K562 (cell line): ENCODE data around the gene SLC39A5. TPM values are rescaled to one million over a fixed set of nuclear protein-coding genes. Genes with fewer than 3 reads are reported as not detected.

Source experiments
- ATAC-seq: fragments of 200-7000 bp; cut with Tn5 transposase; 3 replicates; pipeline ENCODE4 v1.9.1; 2020; ENCODE audit warnings: moderate library complexity
- BruUV-seq: library from RNA; stranded (reverse); fragments of 400-500 nt; replicated peaks from 2 replicates; lab custom pipeline; 2021; lab: Mats Ljungman, UMichigan
- CTCF ChIA-PET: fragments of 300-600 bp; formaldehyde crosslinking; extraction: SDS; loops from one replicate; lab custom pipeline; 2021; ENCODE audit warnings: low intra/inter-chr PET ratio; lab: Yijun Ruan, JAX
- POLR2A ChIA-PET: fragments of 300-600, 350-650 bp; sonication (Branson Sonifier 250); formaldehyde crosslinking; extraction: SDS; loops from one replicate; lab custom pipeline; 2021; ENCODE audit warnings: antibody characterized with exemption, inconsistent platforms; lab: Yijun Ruan, JAX
- DNase-seq, 4 experiments: peaks; one replicate each; pipeline versions ENCODE4 v3.0.0 to v3.0.0-alpha.2; 2011 to 2018; ENCODE audit warnings: low spot score in 3 of 4, mixed read lengths in 3 of 4; ENCODE audit errors: extremely low read depth in 1 of 4
- FAIRE-seq: peaks from 2 replicates; lab custom pipeline; 2011; peaks lifted over from hg19 to GRCh38; lab: Jason Lieb, UNC
- H2AFZ ChIP-seq: 2 replicates; pipeline ENCODE4 v1.6.0; 2011; ENCODE audit warnings: low read depth, low read length, control low read depth, inconsistent platforms
- H3K27ac ChIP-seq: fragments of 200-600 bp; 3 replicates; pipeline ENCODE4 v1.8.0; 2011; ENCODE audit warnings: low read depth, mild to moderate bottlenecking, control low read depth, inconsistent platforms, low read length, moderate library complexity, mixed read lengths; ENCODE audit errors: extremely low read depth
- H3K27me3 ChIP-seq, 2 experiments: fragments of 300-600 bp in 1 of 2; 2 replicates in 1 of 2; 3 replicates in 1 of 2; pipeline versions ENCODE4 v1.6.0 to v1.8.0; 2011; ENCODE audit warnings: inconsistent platforms in 2 of 2, low read length in 2 of 2, mild to moderate bottlenecking in 1 of 2, mixed read lengths in 1 of 2, moderate library complexity in 1 of 2; ENCODE audit not compliant: control insufficient read depth in 2 of 2, insufficient read depth in 2 of 2
- H3K36me3 ChIP-seq: fragments of 300-600 bp; 3 replicates; pipeline ENCODE4 v1.8.0; 2011; ENCODE audit warnings: mild to moderate bottlenecking, low read length, inconsistent platforms; ENCODE audit not compliant: control insufficient read depth, insufficient read depth
- H3K4me1 ChIP-seq, 2 experiments: fragments of 200-600 bp in 1 of 2; replicated peaks in 1 of 2; 2 replicates in 1 of 2; 3 replicates in 1 of 2; pipeline versions ENCODE4 v1.5.1 to v1.8.0; 2011; ENCODE audit warnings: inconsistent platforms in 2 of 2, low read length in 2 of 2, mild to moderate bottlenecking in 1 of 2, mixed read lengths in 1 of 2, moderate library complexity in 1 of 2; ENCODE audit not compliant: control insufficient read depth in 2 of 2, insufficient read depth in 2 of 2
- H3K4me2 ChIP-seq: 2 replicates; pipeline ENCODE4 v1.6.1; 2011; ENCODE audit warnings: low read length, control low read depth, inconsistent platforms, mixed read lengths; ENCODE audit not compliant: insufficient read depth
- H3K4me3 ChIP-seq: fragments of 200-600 bp; sonication (generic), shearing (Covaris generic); 2 replicates; pipeline ENCODE4 v1.5.1; 2016; ENCODE audit warnings: control low read depth, inconsistent platforms
- H3K79me2 ChIP-seq: fragments of 200-600 bp; 3 replicates; pipeline ENCODE4 v1.8.0; 2011; ENCODE audit warnings: low read length, inconsistent platforms; ENCODE audit not compliant: control insufficient read depth, insufficient read depth
- H3K9ac ChIP-seq, 2 experiments: 2 replicates each; pipeline versions ENCODE4 v1.6.0 to v1.6.1; 2011; ENCODE audit warnings: low read depth in 2 of 2, low read length in 2 of 2, control low read depth in 1 of 2, inconsistent platforms in 1 of 2, mild to moderate bottlenecking in 1 of 2, mixed read lengths in 1 of 2; ENCODE audit not compliant: insufficient read depth in 1 of 2
- H3K9me1 ChIP-seq: one replicate; pipeline ENCODE4 v1.6.0; 2011; ENCODE audit warnings: inconsistent platforms, mild to moderate bottlenecking, low read length, moderate library complexity; ENCODE audit not compliant: control insufficient read depth, insufficient read depth
- H3K9me3 ChIP-seq: replicated peaks from 2 replicates; pipeline ENCODE4 v1.5.1; 2011; ENCODE audit warnings: low read depth, low read length, inconsistent platforms; ENCODE audit not compliant: control insufficient read depth, insufficient read depth
- H4K20me1 ChIP-seq: replicated peaks from 2 replicates; pipeline ENCODE4 v1.6.1; 2011; ENCODE audit warnings: low read length, inconsistent platforms, mixed read lengths; ENCODE audit not compliant: control insufficient read depth, insufficient read depth
- ARID1B ChIP-seq: fragments of 450-650 bp; IDR thresholded peaks from 2 replicates; pipeline ENCODE4 v1.6.1; 2016; ENCODE audit warnings: antibody characterized with exemption, mild to moderate bottlenecking, inconsistent platforms
- CBFA2T2 ChIP-seq: fragments of 450-650 bp; conservative IDR thresholded peaks from 2 replicates; pipeline ENCODE4 v1.6.1; 2017; ENCODE audit warnings: mild to moderate bottlenecking
- CBX3 ChIP-seq, 2 experiments: IDR thresholded peaks; 1 replicate in 1 of 2; 2 replicates in 1 of 2; pipeline ENCODE4 v1.6.1; 2012; ENCODE audit warnings: inconsistent platforms in 2 of 2, low read length in 2 of 2, borderline replicate concordance in 1 of 2, control low read depth in 1 of 2
- CSDE1 ChIP-seq, 2 experiments: fragments of 450-650 bp; IDR thresholded peaks; 2 replicates each; pipeline ENCODE4 v1.6.1; 2016; ENCODE audit warnings: mild to moderate bottlenecking in 1 of 2
- EHMT2 ChIP-seq: fragments of 450-650 bp; IDR thresholded peaks from 2 replicates; pipeline ENCODE4 v1.6.1; 2018; ENCODE audit warnings: antibody characterized with exemption
- EP300 ChIP-seq: IDR thresholded peaks from 2 replicates; pipeline ENCODE4 v1.6.1; 2012; ENCODE audit warnings: low read length, improper control_type of control experiment
- FOXK2 ChIP-seq, 2 experiments: fragments of 450-650 bp; IDR thresholded peaks in 1 of 2; conservative IDR thresholded peaks in 1 of 2; 2 replicates each; pipeline ENCODE4 v1.6.1; 2016; ENCODE audit warnings: low read depth in 2 of 2, mild to moderate bottlenecking in 1 of 2
- KDM2B ChIP-seq: fragments of 250-450 bp; sonication (Bioruptor Pico); IDR thresholded peaks from 2 replicates; pipeline ENCODE4 v1.8.0; 2021; ENCODE audit warnings: mild to moderate bottlenecking, moderate library complexity
- MCM5 ChIP-seq: fragments of 450-650 bp; IDR thresholded peaks from 2 replicates; pipeline ENCODE4 v1.6.1; 2016; ENCODE audit warnings: low read depth
- MLLT1 ChIP-seq, 2 experiments: fragments of 450-650 bp; IDR thresholded peaks; 2 replicates each; pipeline ENCODE4 v1.6.1; 2016
- PHB2 ChIP-seq: fragments of 450-650 bp; IDR thresholded peaks from 2 replicates; pipeline ENCODE4 v1.6.1; 2017; ENCODE audit warnings: low read depth
- RBM34 ChIP-seq: fragments of 200-400 bp; formaldehyde crosslinking; IDR thresholded peaks from 2 replicates; pipeline ENCODE4 v1.6.1; 2018; ENCODE audit warnings: low read length, borderline replicate concordance; ENCODE audit not compliant: insufficient read depth
- SIN3B ChIP-seq: fragments of 450-650 bp; IDR thresholded peaks from 2 replicates; pipeline ENCODE4 v1.6.1; 2017; ENCODE audit warnings: low read depth, mild to moderate bottlenecking, moderate library complexity
- TBP ChIP-seq: optimal IDR thresholded peaks from 2 replicates; pipeline ENCODE3; 2011; ENCODE audit warnings: low read depth, low read length, improper control_type of control experiment
- ZBTB12 ChIP-seq: fragments of 250-450 bp; sonication (Bioruptor Pico); IDR thresholded peaks from 2 replicates; pipeline ENCODE4 v1.4.0; 2020
- ZC3H4 ChIP-seq: sonication (generic); formaldehyde crosslinking; IDR thresholded peaks from 2 replicates; pipeline ENCODE4 v1.9.0; 2021; ENCODE audit warnings: missing genetic modification reagents, borderline replicate concordance
- ZFP30 ChIP-seq: fragments of 250-450 bp; sonication (Bioruptor Pico); IDR thresholded peaks from 2 replicates; pipeline ENCODE4 v1.8.0; 2022; ENCODE audit warnings: moderate library complexity, mild to moderate bottlenecking, inconsistent platforms, borderline replicate concordance
- ZNF41 ChIP-seq: fragments of 250-450 bp; sonication (Bioruptor Pico); conservative IDR thresholded peaks from 2 replicates; pipeline ENCODE4 v1.4.0; 2020; ENCODE audit warnings: mild to moderate bottlenecking
- ZNF583 ChIP-seq: fragments of 250-450 bp; sonication (Bioruptor Pico); IDR thresholded peaks from 2 replicates; pipeline ENCODE4 v1.4.0; 2020
- ZNF668 ChIP-seq: fragments of 250-450 bp; sonication (Bioruptor Pico); IDR thresholded peaks from 2 replicates; pipeline ENCODE4 v1.8.0; 2022; ENCODE audit warnings: mild to moderate bottlenecking, inconsistent platforms
- ZNF75A ChIP-seq: fragments of 450-650 bp; formaldehyde crosslinking; IDR thresholded peaks from 2 replicates; pipeline ENCODE4 v1.4.0; 2020; ENCODE audit warnings: mild to moderate bottlenecking
- ZNF766 ChIP-seq: fragments of 200-800 bp; sonication (Bioruptor generic); conservative IDR thresholded peaks from 2 replicates; pipeline ENCODE4 v1.6.1; 2016; ENCODE audit warnings: missing genetic modification characterization, missing compliant biosample characterization
- WGBS: fragments of 100-300 bp; shearing (Covaris generic); methylation state at CpG from one replicate; pipeline ENCODE4 v1.1.6; 2016; ENCODE audit warnings: low coverage, mixed read lengths; ENCODE audit not compliant: insufficient coverage; ENCODE audit errors: missing lambda C conversion rate; 5-methylcytosine and 5-hydroxymethylcytosine counted together
- in situ Hi-C: fragments of 300-500 bp; cut with MboI; formaldehyde crosslinking; loops from 4 replicates; pipeline ENCODE4 v1.15.0; 2018; ENCODE audit warnings: inconsistent platforms, mixed read lengths
- intact Hi-C: fragments of 100-400 bp; cut with micrococcal nuclease; formaldehyde crosslinking; loops from 2 replicates; pipeline ENCODE4 v1.14.2; 2022
- polyA plus RNA-seq, 8 experiments: library from polyadenylated mRNA; depleted of rRNA in 4 of 8; stranded (reverse) in 5 of 8; unstranded in 3 of 8; fragments of >200 nt; fragmentation: Nextera tagmentation in 2 of 8; fragmentation: Illumina TruSeq in 1 of 8; extraction: Ambion mirVana in 2 of 8; extraction: Trizol in 1 of 8; gene quantifications; 2 replicates each; pipeline versions ENCODE4 v1.2.1 to v1.2.3, GENCODE V29; 2011 to 2014; ENCODE audit warnings: inconsistent platforms in 1 of 8, missing spikeins in 1 of 8
- total RNA-seq, 7 experiments: library from RNA; depleted of rRNA in 6 of 7; stranded (reverse); fragments of >200 nt in 6 of 7; fragmentation: Illumina TruSeq in 2 of 7; extraction: Trizol in 2 of 7; gene quantifications; 2 replicates each; pipeline versions ENCODE4 v1.2.1 to v1.2.3, GENCODE V29; 2011 to 2021; ENCODE audit warnings: low replicate concordance in 1 of 7

Gene SLC39A5
- total and polyA plus RNA-seq, 9 of the 15 experiments (the other 6 are each of a cell fraction or from before 2014, with no cell fraction given), result 0.08 to 0.10 TPM; not detected in 7

- no TSS peak for BruUV-seq
- TF ChIP-seq CBFA2T2 (no peak), KDM2B (CRISPR knock-in tag) (no peak), MLLT1 (IDR thresholded peaks at IDR 0.05) (0 out of 4 replicates have a peak, but pooled peaks of 1 of the 2 experiments have one; percentile 46), CSDE1 (IDR thresholded peaks at IDR 0.05) (0 out of 4 replicates have a peak, but pooled peaks of 1 of the 2 experiments have one; percentile 53), ZNF41 (CRISPR knock-in tag) (no peak), ZBTB12 (CRISPR knock-in tag) (no peak), CBX3 (IDR thresholded peaks at IDR 0.05; ENCODE audit: borderline replicate concordance in 1 of 2, low read length in 2 of 2) (no peak), EHMT2 (peak; percentile 88), ZC3H4 (CRISPR knock-in tag) (no peak), TBP (peak; percentile 21), SIN3B (no peak), ZNF668 (CRISPR knock-in tag) (no peak), FOXK2 (conservative IDR thresholded peaks at IDR 0.05 in 1 of 2, IDR thresholded peaks at IDR 0.05 in 1 of 2; ENCODE audit: low read depth in 2 of 2) (peak in 1 of 2 experiments; percentile 51; a peak in 1 of 4 replicates), ZNF583 (CRISPR knock-in tag) (no peak), ZFP30 (CRISPR knock-in tag) (no peak), ARID1B (peak; percentile 10; the same call in 1 of the 2 replicates), EP300 (no peak), MCM5 (no peak), ZNF766 (CRISPR knock-in tag) (0 out of 2 replicates have a peak, but pooled peaks have one; percentile 37), PHB2 (peak; percentile 58; the same call in 1 of the 2 replicates), RBM34 (no peak), ZNF75A (CRISPR knock-in tag) (no peak)
These were observed 36.7 kb upstream of the SLC39A5 start for GRCh38 chr12:56193025-56193578.

More at GRCh38 chr12:56193025-56193578, 36.7 kb upstream of the SLC39A5 start:
- H3K4me1 ChIP-seq, result peaks cover 4 to 7% of the 10 kb centered on the region in 2 experiments; a peak in 3 of 5 replicates
- H3K9me1 ChIP-seq, result no peaks in the 10 kb centered on the region
- CTCF ChIA-PET, result interaction anchor here (0.7 to 2.2 kb wide), 11 partner anchors 9 to 401 kb away, joined by 3 to 31 read pairs (median 4); partner anchors contain the start of genes ANKRD52, COQ10A, NABP2 and RNF41
- WGBS, result 0% methylated on average over 1 of the region's 1 CpG
- no peak overlapping the region for H3K4me2 ChIP-seq
- peaks cover 16% of the 10 kb centered on the region for H3K79me2 ChIP-seq
- POLR2A ChIA-PET, result interaction anchor here (1.3 kb wide), 1 partner anchor 51 kb away, joined by 3 read pairs; no protein-coding TSS in a partner anchor
- H3K27me3 ChIP-seq, result no peaks in the 10 kb centered on the region
- H3K27ac ChIP-seq, result peak overlapping the region; percentile 29; the same call in 1 of the 3 replicates
- no peak overlapping the region for H3K9ac ChIP-seq
- ATAC-seq (peak; percentile 21; the same call in 2 of the 3 replicates), DNase-seq (peak; percentile 59 to 91 (median 67)), FAIRE-seq (peak; percentile 93)
- H3K9me3 ChIP-seq, result no peaks in the 10 kb centered on the region
- in situ Hi-C loops (loop anchor here (5.0 kb wide), 2 partner anchors 64 to 274 kb away; partner anchors contain the start of genes ANKRD52 and SPRYD4), intact Hi-C loops (loop anchor here (1.0 to 5.0 kb wide), 6 partner anchors 31 to 397 kb away; partner anchors contain the start of gene NABP2)
- no peaks in the 10 kb centered on the region for H3K36me3 ChIP-seq
- H4K20me1 ChIP-seq, result no peaks in the 10 kb centered on the region
- peak overlapping the region; percentile 97 for H2AFZ ChIP-seq
- H3K4me3 ChIP-seq, result no peak overlapping the region
